ENCODE data around the gene LRRC45. TPM values are rescaled to one million over a fixed set of nuclear protein-coding genes. Genes with fewer than 3 reads are reported as not detected.

LRRC45 gene
- total RNA-seq, 1 experiment from 2014 or later: 38.1 TPM

- TF ChIP-seq GABPB1 (CRISPR knock-in tag; IDR thresholded peaks at IDR 0.05) (peak; percentile 20; the same call in 1 of the 2 replicates), ZNF219 (CRISPR knock-in tag; IDR thresholded peaks at IDR 0.05; ENCODE audit: borderline replicate concordance) (no peak)
- TF ChIP-seq, protein P1, sequence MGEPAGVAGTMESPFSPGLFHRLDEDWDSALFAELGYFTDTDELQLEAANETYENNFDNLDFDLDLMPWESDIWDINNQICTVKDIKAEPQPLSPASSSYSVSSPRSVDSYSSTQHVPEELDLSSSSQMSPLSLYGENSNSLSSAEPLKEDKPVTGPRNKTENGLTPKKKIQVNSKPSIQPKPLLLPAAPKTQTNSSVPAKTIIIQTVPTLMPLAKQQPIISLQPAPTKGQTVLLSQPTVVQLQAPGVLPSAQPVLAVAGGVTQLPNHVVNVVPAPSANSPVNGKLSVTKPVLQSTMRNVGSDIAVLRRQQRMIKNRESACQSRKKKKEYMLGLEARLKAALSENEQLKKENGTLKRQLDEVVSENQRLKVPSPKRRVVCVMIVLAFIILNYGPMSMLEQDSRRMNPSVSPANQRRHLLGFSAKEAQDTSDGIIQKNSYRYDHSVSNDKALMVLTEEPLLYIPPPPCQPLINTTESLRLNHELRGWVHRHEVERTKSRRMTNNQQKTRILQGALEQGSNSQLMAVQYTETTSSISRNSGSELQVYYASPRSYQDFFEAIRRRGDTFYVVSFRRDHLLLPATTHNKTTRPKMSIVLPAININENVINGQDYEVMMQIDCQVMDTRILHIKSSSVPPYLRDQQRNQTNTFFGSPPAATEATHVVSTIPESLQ (CRISPR knock-in tag; IDR thresholded peaks at IDR 0.05): no peak
- CTCF ChIA-PET: interaction anchor here (1.4 to 8.8 kb wide), 3 partner anchors 16 to 56 kb away, joined by 6 to 119 read pairs (median 7); partner anchors contain the start of gene RAC3
- H3K27me3 Mint-ChIP-seq (ENCODE audit: low read depth): no peaks in the 10 kb centered on the region
- H3K4me3 Mint-ChIP-seq: no peak overlapping the region
- H3K27ac Mint-ChIP-seq: no peak overlapping the region
- H3K4me1 Mint-ChIP-seq: no peaks in the 10 kb centered on the region
- ATAC-seq (no peak), DNase-seq (ENCODE audit: low spot score) (no peak)
- POLR2A ChIA-PET: no interaction called here
- no peaks in the 10 kb centered on the region; the same call in 1 of the 2 replicates for H3K36me3 Mint-ChIP-seq
- no peaks in the 10 kb centered on the region for H3K9me3 Mint-ChIP-seq
Observed at GRCh38 chr17:82015311-82015971, 7.7 kb upstream of the LRRC45 start.

DNA sequence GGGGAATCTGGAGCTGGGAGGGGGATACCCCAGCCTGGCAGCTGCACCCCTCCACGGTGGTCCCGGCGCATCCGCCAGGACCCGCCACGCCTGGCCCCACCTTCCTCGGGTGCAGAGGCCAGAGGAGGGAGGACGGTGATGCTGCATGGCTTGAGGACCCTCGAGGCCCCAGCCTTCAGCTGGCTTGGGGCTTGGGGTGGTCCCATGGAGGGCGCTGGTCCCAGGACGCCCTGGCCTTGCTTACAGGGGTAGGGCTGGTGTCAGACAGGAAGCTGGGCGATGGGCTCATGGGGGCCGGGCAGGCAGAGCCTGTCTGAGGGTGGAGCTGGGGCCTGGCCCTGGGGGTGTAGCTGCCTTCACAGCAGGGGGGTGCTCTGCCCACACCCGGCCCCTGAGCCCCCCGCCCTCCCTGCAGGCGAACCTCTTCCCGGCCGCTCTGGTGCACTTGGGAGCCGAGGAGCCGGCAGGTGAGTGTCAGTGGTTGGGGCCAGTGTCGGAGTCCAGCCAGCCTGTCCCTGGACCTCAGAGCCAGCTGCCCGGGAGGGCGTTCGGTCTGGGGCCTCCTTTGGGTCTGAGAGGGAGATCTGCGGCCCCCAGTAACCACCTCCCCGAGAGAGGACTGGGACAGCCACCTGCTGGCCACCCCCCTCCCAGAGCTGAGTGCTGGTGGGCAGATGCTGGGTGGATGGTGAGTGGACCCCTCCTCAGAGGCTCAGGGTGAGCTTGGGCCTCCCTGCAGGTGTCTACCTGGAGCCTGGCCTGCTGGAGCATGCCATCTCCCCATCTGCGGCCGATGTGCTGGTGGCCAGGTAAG, 6.8 kb upstream of the LRRC45 start:
- H3K9me3 Mint-ChIP-seq: no peaks in the 10 kb centered on the region
- DNase-seq (ENCODE audit: low spot score) (no peak), ATAC-seq (no peak)
- ChIA-PET CTCF (interaction anchor here (1.4 to 8.8 kb wide), 3 partner anchors 15 to 57 kb away, joined by 6 to 119 read pairs (median 7); partner anchors contain the start of gene RAC3), POLR2A (no interaction called here)
- H3K4me1 Mint-ChIP-seq: no peaks in the 10 kb centered on the region
- H3K27me3 Mint-ChIP-seq (ENCODE audit: low read depth): no peaks in the 10 kb centered on the region
- no peak for TF ChIP-seq ETV6 (CRISPR knock-in tag; IDR thresholded peaks at IDR 0.05)
- TF ChIP-seq NR2C2 (CRISPR knock-in tag; IDR thresholded peaks at IDR 0.05): no peak
- TF ChIP-seq, protein P2, sequence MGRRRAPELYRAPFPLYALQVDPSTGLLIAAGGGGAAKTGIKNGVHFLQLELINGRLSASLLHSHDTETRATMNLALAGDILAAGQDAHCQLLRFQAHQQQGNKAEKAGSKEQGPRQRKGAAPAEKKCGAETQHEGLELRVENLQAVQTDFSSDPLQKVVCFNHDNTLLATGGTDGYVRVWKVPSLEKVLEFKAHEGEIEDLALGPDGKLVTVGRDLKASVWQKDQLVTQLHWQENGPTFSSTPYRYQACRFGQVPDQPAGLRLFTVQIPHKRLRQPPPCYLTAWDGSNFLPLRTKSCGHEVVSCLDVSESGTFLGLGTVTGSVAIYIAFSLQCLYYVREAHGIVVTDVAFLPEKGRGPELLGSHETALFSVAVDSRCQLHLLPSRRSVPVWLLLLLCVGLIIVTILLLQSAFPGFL (CRISPR knock-in tag; IDR thresholded peaks at IDR 0.05; ENCODE audit: borderline replicate concordance): no peak
- TF ChIP-seq ZNF416 (CRISPR knock-in tag; IDR thresholded peaks at IDR 0.05): no peak
- TF ChIP-seq FOXJ3 (CRISPR knock-in tag; IDR thresholded peaks at IDR 0.05; ENCODE audit: borderline replicate concordance): no peak
- no peak for TF ChIP-seq MYBL2 (CRISPR knock-in tag; IDR thresholded peaks at IDR 0.05)
- no peak for TF ChIP-seq USF2 (CRISPR knock-in tag; IDR thresholded peaks at IDR 0.05)
- TF ChIP-seq ESRRA (CRISPR knock-in tag; IDR thresholded peaks at IDR 0.05; ENCODE audit: borderline replicate concordance): no peak
- TF ChIP-seq, protein P3, sequence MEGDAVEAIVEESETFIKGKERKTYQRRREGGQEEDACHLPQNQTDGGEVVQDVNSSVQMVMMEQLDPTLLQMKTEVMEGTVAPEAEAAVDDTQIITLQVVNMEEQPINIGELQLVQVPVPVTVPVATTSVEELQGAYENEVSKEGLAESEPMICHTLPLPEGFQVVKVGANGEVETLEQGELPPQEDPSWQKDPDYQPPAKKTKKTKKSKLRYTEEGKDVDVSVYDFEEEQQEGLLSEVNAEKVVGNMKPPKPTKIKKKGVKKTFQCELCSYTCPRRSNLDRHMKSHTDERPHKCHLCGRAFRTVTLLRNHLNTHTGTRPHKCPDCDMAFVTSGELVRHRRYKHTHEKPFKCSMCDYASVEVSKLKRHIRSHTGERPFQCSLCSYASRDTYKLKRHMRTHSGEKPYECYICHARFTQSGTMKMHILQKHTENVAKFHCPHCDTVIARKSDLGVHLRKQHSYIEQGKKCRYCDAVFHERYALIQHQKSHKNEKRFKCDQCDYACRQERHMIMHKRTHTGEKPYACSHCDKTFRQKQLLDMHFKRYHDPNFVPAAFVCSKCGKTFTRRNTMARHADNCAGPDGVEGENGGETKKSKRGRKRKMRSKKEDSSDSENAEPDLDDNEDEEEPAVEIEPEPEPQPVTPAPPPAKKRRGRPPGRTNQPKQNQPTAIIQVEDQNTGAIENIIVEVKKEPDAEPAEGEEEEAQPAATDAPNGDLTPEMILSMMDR (IDR thresholded peaks at IDR 0.05): no peak
- TF ChIP-seq NFYB (CRISPR knock-in tag; conservative IDR thresholded peaks at IDR 0.05; ENCODE audit: low read depth): no peak
- TF ChIP-seq FOXK1 (CRISPR knock-in tag; IDR thresholded peaks at IDR 0.05): no peak
- no peak for TF ChIP-seq JAZF1 (CRISPR knock-in tag; IDR thresholded peaks at IDR 0.05)
- no peak overlapping the region for H3K27ac Mint-ChIP-seq
- no peak overlapping the region for H3K4me3 Mint-ChIP-seq
- H3K36me3 Mint-ChIP-seq: no peaks in the 10 kb centered on the region; the same call in 1 of the 2 replicates

Measured in WTC11 (cell line).